ENCODE measurements around the gene LRRC32. TPM values are rescaled to one million over a fixed set of nuclear protein-coding genes. Genes with fewer than 3 reads are reported as not detected.

LRRC32 gene
- total RNA-seq, 4 donors from 2014 or later: 15.6 to 42.5 (median 17.9) TPM

DNA sequence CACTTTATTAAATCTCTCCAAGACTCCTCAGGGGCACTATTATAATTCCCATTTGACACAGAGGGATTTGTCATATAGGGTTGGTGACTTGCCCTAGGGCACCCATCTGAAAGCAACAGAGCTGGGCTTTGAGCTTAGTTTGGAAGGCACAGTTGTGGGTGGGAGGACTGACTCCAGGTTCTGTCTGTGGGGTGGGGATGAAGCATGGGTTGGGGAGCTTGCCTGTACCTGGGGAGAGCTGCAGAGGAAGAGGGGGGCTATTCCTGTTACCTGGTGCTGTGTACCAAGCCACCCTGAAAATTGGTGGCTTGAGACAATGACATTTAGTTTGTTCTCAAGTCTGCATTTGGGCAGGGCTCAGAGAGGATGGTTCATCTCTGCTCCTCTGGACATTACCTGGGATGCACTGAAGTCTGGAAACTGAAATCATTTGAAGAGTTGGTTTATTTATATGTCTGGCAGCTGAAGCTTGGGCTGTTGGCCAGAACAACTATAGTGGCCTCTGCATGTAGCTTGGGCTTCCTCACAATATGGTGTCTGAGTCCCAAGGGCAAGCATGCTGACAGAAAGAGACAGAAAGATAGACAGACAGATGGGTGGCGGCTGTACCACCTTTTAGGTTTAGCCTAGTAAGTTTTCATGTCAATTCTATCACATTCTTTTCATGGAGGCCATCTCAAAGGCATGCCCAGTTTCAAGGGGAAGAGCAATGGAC, 44.9 kb downstream of the LRRC32 start:
- TF ChIP-seq POLR2A (IDR thresholded peaks at IDR 0.05): no peak
- TF ChIP-seq, protein P1, sequence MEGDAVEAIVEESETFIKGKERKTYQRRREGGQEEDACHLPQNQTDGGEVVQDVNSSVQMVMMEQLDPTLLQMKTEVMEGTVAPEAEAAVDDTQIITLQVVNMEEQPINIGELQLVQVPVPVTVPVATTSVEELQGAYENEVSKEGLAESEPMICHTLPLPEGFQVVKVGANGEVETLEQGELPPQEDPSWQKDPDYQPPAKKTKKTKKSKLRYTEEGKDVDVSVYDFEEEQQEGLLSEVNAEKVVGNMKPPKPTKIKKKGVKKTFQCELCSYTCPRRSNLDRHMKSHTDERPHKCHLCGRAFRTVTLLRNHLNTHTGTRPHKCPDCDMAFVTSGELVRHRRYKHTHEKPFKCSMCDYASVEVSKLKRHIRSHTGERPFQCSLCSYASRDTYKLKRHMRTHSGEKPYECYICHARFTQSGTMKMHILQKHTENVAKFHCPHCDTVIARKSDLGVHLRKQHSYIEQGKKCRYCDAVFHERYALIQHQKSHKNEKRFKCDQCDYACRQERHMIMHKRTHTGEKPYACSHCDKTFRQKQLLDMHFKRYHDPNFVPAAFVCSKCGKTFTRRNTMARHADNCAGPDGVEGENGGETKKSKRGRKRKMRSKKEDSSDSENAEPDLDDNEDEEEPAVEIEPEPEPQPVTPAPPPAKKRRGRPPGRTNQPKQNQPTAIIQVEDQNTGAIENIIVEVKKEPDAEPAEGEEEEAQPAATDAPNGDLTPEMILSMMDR (IDR thresholded peaks at IDR 0.05): no peak
- Histone ChIP-seq H3K4me3 (replicated peaks in 1 of 3) (no peak overlapping the region), H3K4me1 (peaks cover 0 to 10% of the 10 kb centered on the region in 2 donors), H3K36me3 (no peaks in the 10 kb centered on the region), H3K27ac (no peak overlapping the region), H3K9me3 (no peaks in the 10 kb centered on the region), H3K27me3 (no peaks in the 10 kb centered on the region)
- intact Hi-C loops (cut with DNase I): no loop called here
- 100% methylated on average over 1 of the region's 1 CpG for WGBS, 2 donors
- DNase-seq: no peak

DNA sequence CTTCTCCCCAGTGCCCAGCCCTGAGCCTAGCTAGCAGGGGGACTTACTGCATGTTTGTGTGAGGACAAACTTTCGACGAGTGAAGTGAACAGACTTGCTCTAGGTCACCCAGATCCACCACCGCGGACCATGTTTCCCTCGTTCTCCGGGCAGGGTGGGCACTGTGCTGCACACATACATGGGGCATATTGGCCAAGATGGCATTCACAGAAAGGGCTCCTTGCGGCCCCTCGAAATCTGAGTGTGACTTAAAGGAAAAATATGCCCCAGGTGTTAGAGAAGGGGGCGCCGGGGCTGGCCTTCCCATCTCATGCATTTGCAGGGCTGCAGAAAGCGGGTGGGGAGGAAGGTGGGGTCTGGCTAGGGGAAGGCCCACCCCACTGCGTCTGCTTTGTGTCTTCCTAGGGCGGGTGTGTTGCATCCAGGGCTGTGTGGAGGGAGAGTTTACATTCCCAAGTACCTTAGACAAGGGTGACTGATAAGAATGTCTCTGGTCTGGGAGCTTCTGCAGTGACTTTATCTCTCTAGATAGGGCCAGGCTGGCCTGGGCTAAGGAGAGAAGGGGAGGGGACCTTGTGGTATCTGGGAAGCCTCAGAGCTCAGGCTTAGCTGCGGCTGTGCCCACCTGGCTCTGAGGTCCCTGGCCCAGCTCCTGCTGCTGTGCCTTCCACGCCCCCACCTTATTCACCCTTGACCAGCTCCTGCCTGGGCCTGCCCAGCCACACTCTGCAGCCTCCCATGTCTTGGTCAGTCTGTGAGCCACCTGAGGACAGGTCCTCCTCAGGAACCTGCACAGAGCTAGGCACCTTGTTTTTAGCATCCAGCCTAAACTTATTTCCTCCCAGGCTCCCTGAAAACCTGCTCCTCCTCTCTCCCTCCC, 45.8 kb downstream of the LRRC32 start:
- Histone ChIP-seq H3K27me3 (no peaks in the 10 kb centered on the region), H3K27ac (no peak overlapping the region), H3K4me3 (replicated peaks in 1 of 3) (no peak overlapping the region), H3K4me1 (peaks cover 0 to 1% of the 10 kb centered on the region in 2 donors), H3K36me3 (no peaks in the 10 kb centered on the region), H3K9me3 (no peaks in the 10 kb centered on the region)
- no peak for TF ChIP-seq POLR2A (IDR thresholded peaks at IDR 0.05)
- TF ChIP-seq, protein P1 (IDR thresholded peaks at IDR 0.05): no peak
- intact Hi-C loops (cut with DNase I): no loop called here
- WGBS, 2 donors: 92 to 93% methylated on average over 14 of the region's 15 CpGs
- no peak for DNase-seq

DNA sequence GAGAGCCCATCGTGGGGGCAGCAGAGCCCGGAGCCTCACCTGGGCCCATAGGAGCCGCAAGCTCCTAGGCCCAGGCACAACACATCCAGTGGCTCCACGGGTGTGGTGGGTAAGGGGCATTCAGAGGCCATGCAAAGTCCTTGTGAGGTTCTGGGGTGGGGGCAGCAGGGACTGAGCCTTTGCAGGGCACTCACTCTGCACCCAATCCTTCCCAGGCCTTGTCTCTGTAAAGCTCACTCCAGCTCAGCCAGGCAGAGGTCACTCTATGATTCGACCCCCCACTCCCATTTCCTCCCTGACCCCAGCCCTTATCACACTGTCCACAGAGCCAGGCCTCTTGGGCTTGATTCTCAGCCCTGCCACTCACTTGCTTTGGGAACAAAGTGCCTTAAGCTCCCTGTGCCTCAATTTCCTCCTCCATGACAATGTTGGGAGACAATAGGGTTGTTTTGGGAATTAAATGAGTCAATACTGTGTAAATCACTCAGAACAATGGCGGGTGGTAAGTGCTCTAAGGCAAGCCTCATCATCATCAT, 46.6 kb downstream of the LRRC32 start:
- intact Hi-C loops (cut with DNase I): no loop called here
- WGBS, 2 donors: 76 to 86% methylated on average over 6 of the region's 6 CpGs
- DNase-seq: no peak
- H3K9me3 ChIP-seq: no peaks in the 10 kb centered on the region
- H3K4me1 ChIP-seq: no peaks in the 10 kb centered on the region
- H3K4me3 ChIP-seq (replicated peaks in 1 of 3): no peak overlapping the region
- no peak overlapping the region for H3K27ac ChIP-seq
- no peaks in the 10 kb centered on the region for H3K27me3 ChIP-seq
- no peak for TF ChIP-seq POLR2A (IDR thresholded peaks at IDR 0.05)
- TF ChIP-seq, protein P1 (IDR thresholded peaks at IDR 0.05): no peak
- H3K36me3 ChIP-seq: no peaks in the 10 kb centered on the region

DNA sequence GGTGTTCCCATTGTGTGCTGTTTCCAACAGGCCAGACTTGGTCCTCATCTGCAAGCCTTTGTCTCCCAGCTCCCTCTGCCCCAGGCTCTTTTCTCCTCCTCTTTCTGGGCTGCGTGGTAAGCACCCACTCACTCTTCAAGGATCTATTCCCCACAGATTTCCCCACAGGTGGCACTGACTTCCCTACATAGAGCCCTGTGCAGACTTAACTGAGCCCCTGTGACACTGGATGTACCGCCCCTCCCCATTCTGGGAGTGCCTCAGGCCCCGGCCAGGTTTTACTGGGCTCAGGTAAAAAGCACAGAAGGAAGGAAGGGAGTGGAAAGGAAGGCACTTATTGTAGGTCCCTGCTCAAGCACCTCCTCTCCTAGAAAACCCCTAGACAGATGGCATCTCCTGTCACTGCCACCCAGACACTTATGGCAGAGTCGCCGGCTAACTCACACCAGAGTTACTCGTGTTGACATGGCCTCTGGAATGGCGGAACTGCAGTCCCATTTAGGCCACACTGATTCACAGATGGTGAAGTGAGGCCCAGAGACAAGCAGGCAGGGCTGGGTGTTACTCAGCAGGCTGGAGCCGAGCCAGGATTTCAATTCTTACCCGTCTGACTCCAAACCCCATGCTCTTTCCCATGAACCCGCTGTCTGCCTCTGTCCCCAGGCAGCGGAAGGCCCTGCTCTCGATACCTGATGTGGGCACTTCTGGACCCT, 47.2 kb downstream of the LRRC32 start:
- Histone ChIP-seq H3K27ac (no peak overlapping the region), H3K9me3 (no peaks in the 10 kb centered on the region), H3K4me3 (replicated peaks in 1 of 3) (no peak overlapping the region), H3K27me3 (no peaks in the 10 kb centered on the region), H3K4me1 (no peaks in the 10 kb centered on the region), H3K36me3 (no peaks in the 10 kb centered on the region)
- no peak for TF ChIP-seq POLR2A (IDR thresholded peaks at IDR 0.05)
- TF ChIP-seq, protein P1 (IDR thresholded peaks at IDR 0.05): no peak
- 86 to 87% methylated on average over 11 to 12 of the region's 12 CpGs for WGBS, 2 donors
- no peak for DNase-seq
- intact Hi-C loops (cut with DNase I): no loop called here

All from thyroid gland (tissue), 4 donors.